T-helper 1 cell treated with Interleukin-12 subunit alpha and Interleukin-12 subunit beta and Interleukin-4 antibody, amounts not matched to agents 30 μg/mL and 1 μg/mL, for 36 hours (primary cell): ENCODE results near the gene PCF11.
A peak's percentile ranks its signal among the peaks of the same experiment; 100 is the strongest.
"Not testable (repeated sequence)": the region's sequence is repeated elsewhere in the genome, so short reads cannot be mapped to it uniquely, and the experiment has no call there.

Experiments
- H3K27ac Mint-ChIP-seq: one replicate; pipeline ENCODE4 v1.8.0; 2021; ENCODE audit warnings: mild to moderate bottlenecking, mixed read lengths
- H3K27me3 Mint-ChIP-seq: one replicate; pipeline ENCODE4 v1.8.0; 2021; ENCODE audit warnings: low read depth, mixed read lengths
- H3K36me3 Mint-ChIP-seq: one replicate; pipeline ENCODE4 v1.8.0; 2021; ENCODE audit warnings: low read depth, mixed read lengths
- H3K4me1 Mint-ChIP-seq: one replicate; pipeline ENCODE4 v1.8.0; 2021; ENCODE audit warnings: low read depth, mixed read lengths
- H3K4me3 Mint-ChIP-seq: one replicate; pipeline ENCODE4 v1.8.0; 2021; ENCODE audit warnings: mild to moderate bottlenecking, moderate library complexity, mixed read lengths
- H3K9me3 Mint-ChIP-seq: one replicate; pipeline ENCODE4 v1.8.0; 2021; ENCODE audit warnings: mixed read lengths

PCF11 gene

GRCh38 chr11:83193315-83194280 lies 36.7 kb downstream of the PCF11 start, which contains the start of gene ANKRD42:
Gene ANKRD42 (plus strand): TSS chr11:83193712. CDS start chr11:83194671, 959 bp downstream.
- H3K9me3 Mint-ChIP-seq = no peaks in the 10 kb centered on the region
- peak within 1 kb of the TSS; percentile 98 for H3K4me3 Mint-ChIP-seq
- no peaks in the 10 kb centered on the region for H3K27me3 Mint-ChIP-seq
- H3K4me1 Mint-ChIP-seq = peaks cover 26% of the 10 kb centered on the region
- peaks cover 15% of the 10 kb centered on the region for H3K36me3 Mint-ChIP-seq
- peak within 1 kb of the TSS; percentile 96 for H3K27ac Mint-ChIP-seq

GRCh38 chr11:83194281-83195142 lies 37.6 kb downstream of the PCF11 start:
- Mint-ChIP-seq H3K4me1 (peaks cover 26% of the 10 kb centered on the region), H3K36me3 (peaks cover 12% of the 10 kb centered on the region), H3K27me3 (no peaks in the 10 kb centered on the region), H3K4me3 (peak overlapping the region; percentile 98), H3K27ac (peak overlapping the region; percentile 96), H3K9me3 (no peaks in the 10 kb centered on the region)

GRCh38 chr11:83195143-83195466 lies 38.2 kb downstream of the PCF11 start:
- H3K36me3 Mint-ChIP-seq = peaks cover 12% of the 10 kb centered on the region
- no peaks in the 10 kb centered on the region for H3K9me3 Mint-ChIP-seq
- no peaks in the 10 kb centered on the region for H3K27me3 Mint-ChIP-seq
- H3K4me1 Mint-ChIP-seq = peaks cover 26% of the 10 kb centered on the region
- H3K27ac Mint-ChIP-seq = peak overlapping the region; percentile 96
- peak overlapping the region; percentile 98 for H3K4me3 Mint-ChIP-seq

GRCh38 chr11:83195649-83196048 lies 38.7 kb downstream of the PCF11 start:
- Mint-ChIP-seq H3K4me3 (peak overlapping the region; percentile 15), H3K9me3 (no peaks in the 10 kb centered on the region), H3K4me1 (peaks cover 26% of the 10 kb centered on the region), H3K36me3 (peaks cover 12% of the 10 kb centered on the region), H3K27ac (no peak overlapping the region), H3K27me3 (no peaks in the 10 kb centered on the region)

- H3K36me3 Mint-ChIP-seq = no peaks in the 10 kb centered on the region
- H3K9me3 Mint-ChIP-seq = no peaks in the 10 kb centered on the region
- H3K27me3 Mint-ChIP-seq = no peaks in the 10 kb centered on the region
- peaks cover 2% of the 10 kb centered on the region for H3K4me1 Mint-ChIP-seq
- no peak overlapping the region for H3K27ac Mint-ChIP-seq
- H3K4me3 Mint-ChIP-seq = no peak overlapping the region
These were observed 43.1 kb downstream of the PCF11 start for GRCh38 chr11:83200035-83200434.

GRCh38 chr11:83205608-83206185 lies 48.8 kb downstream of the PCF11 start:
- no peak overlapping the region for H3K4me3 Mint-ChIP-seq
- no peaks in the 10 kb centered on the region for H3K36me3 Mint-ChIP-seq
- H3K27ac Mint-ChIP-seq = no peak overlapping the region
- H3K4me1 Mint-ChIP-seq = no peaks in the 10 kb centered on the region
- no peaks in the 10 kb centered on the region for H3K27me3 Mint-ChIP-seq
- no peaks in the 10 kb centered on the region for H3K9me3 Mint-ChIP-seq

- Mint-ChIP-seq H3K9me3 (no peaks in the 10 kb centered on the region), H3K4me3 (no peak overlapping the region), H3K36me3 (no peaks in the 10 kb centered on the region), H3K27ac (no peak overlapping the region), H3K27me3 (no peaks in the 10 kb centered on the region), H3K4me1 (no peaks in the 10 kb centered on the region)
These were observed 49.3 kb downstream of the PCF11 start for GRCh38 chr11:83206221-83206620.

GRCh38 chr11:83206771-83207382 lies 49.9 kb downstream of the PCF11 start:
- not testable (repeated sequence) for H3K36me3 Mint-ChIP-seq, H3K9me3 Mint-ChIP-seq, H3K4me3 Mint-ChIP-seq, H3K4me1 Mint-ChIP-seq, H3K27me3 Mint-ChIP-seq, H3K27ac Mint-ChIP-seq

GRCh38 chr11:83219095-83219494 lies 62.2 kb downstream of the PCF11 start:
- Mint-ChIP-seq H3K27me3 (peaks cover 7% of the 10 kb centered on the region), H3K27ac (no peak overlapping the region), H3K4me3 (no peak overlapping the region), H3K4me1 (no peaks in the 10 kb centered on the region), H3K9me3 (no peaks in the 10 kb centered on the region), H3K36me3 (no peaks in the 10 kb centered on the region)

GRCh38 chr11:83220260-83220659 lies 63.3 kb downstream of the PCF11 start:
- no peaks in the 10 kb centered on the region for H3K36me3 Mint-ChIP-seq
- peaks cover 7% of the 10 kb centered on the region for H3K27me3 Mint-ChIP-seq
- no peak overlapping the region for H3K27ac Mint-ChIP-seq
- no peak overlapping the region for H3K4me3 Mint-ChIP-seq
- no peaks in the 10 kb centered on the region for H3K9me3 Mint-ChIP-seq
- no peaks in the 10 kb centered on the region for H3K4me1 Mint-ChIP-seq

GRCh38 chr11:83221694-83222093 lies 64.8 kb downstream of the PCF11 start:
- H3K36me3 Mint-ChIP-seq = no peaks in the 10 kb centered on the region
- H3K4me3 Mint-ChIP-seq = no peak overlapping the region
- no peaks in the 10 kb centered on the region for H3K9me3 Mint-ChIP-seq
- no peak overlapping the region for H3K27ac Mint-ChIP-seq
- H3K27me3 Mint-ChIP-seq = peaks cover 7% of the 10 kb centered on the region
- no peaks in the 10 kb centered on the region for H3K4me1 Mint-ChIP-seq

- no peak overlapping the region for H3K27ac Mint-ChIP-seq
- no peaks in the 10 kb centered on the region for H3K36me3 Mint-ChIP-seq
- H3K27me3 Mint-ChIP-seq = peaks cover 7% of the 10 kb centered on the region
- no peaks in the 10 kb centered on the region for H3K4me1 Mint-ChIP-seq
- H3K4me3 Mint-ChIP-seq = no peak overlapping the region
- no peaks in the 10 kb centered on the region for H3K9me3 Mint-ChIP-seq
These were observed 65.6 kb downstream of the PCF11 start for GRCh38 chr11:83222499-83222898.

- no peak overlapping the region for H3K27ac Mint-ChIP-seq
- no peak overlapping the region for H3K4me3 Mint-ChIP-seq
- peaks cover 7% of the 10 kb centered on the region for H3K27me3 Mint-ChIP-seq
- no peaks in the 10 kb centered on the region for H3K4me1 Mint-ChIP-seq
- H3K9me3 Mint-ChIP-seq = no peaks in the 10 kb centered on the region
- no peaks in the 10 kb centered on the region for H3K36me3 Mint-ChIP-seq
These were observed 66.5 kb downstream of the PCF11 start for GRCh38 chr11:83223457-83223856.

GRCh38 chr11:83235825-83236224 lies 78.9 kb downstream of the PCF11 start:
- no peaks in the 10 kb centered on the region for H3K4me1 Mint-ChIP-seq
- H3K9me3 Mint-ChIP-seq = no peaks in the 10 kb centered on the region
- no peak overlapping the region for H3K4me3 Mint-ChIP-seq
- H3K27me3 Mint-ChIP-seq = peaks cover 14% of the 10 kb centered on the region
- no peak overlapping the region for H3K27ac Mint-ChIP-seq
- no peaks in the 10 kb centered on the region for H3K36me3 Mint-ChIP-seq
